Right ventricle myocardium inferior (tissue), 1 donor: ENCODE data around the gene STEAP3. TPM values are rescaled to one million over a fixed set of nuclear protein-coding genes. Genes with fewer than 3 reads are reported as not detected.

Source experiments
- ATAC-seq: fragments of 200-7000 bp; cut with Tn5 transposase; one replicate; pipeline ENCODE4 v1.9.1; 2020; ENCODE audit warnings: mild to moderate bottlenecking, moderate library complexity
- DNase-seq: peaks from one replicate; pipeline ENCODE4 v3.0.0; 2021; ENCODE audit errors: missing footprints
- intact Hi-C: fragments of 100-400 bp; cut with DNase I; formaldehyde crosslinking; loops from one replicate; pipeline ENCODE4 v1.11.0; 2022
- total RNA-seq: library from RNA; stranded (reverse); fragmentation: NEBNext Ultra II Directional; extraction: Animal tissue kit (Norgen Biotek cat#: 25700); gene quantifications from one replicate; pipeline ENCODE4 v1.2.1, GENCODE V29; 2021
- donor health status: DM: no; HTN: yes; CAD: no; lungs with severe emphysema.

The STEAP3 gene
- total RNA-seq, 1 donor from 2014 or later = 12.9 TPM

GRCh38 chr2:119305497-119306195 lies 82.0 kb downstream of the STEAP3 start:
- ATAC-seq = peak; percentile 49
- intact Hi-C loops = no loop called here
- DNase-seq = no peak

DNA sequence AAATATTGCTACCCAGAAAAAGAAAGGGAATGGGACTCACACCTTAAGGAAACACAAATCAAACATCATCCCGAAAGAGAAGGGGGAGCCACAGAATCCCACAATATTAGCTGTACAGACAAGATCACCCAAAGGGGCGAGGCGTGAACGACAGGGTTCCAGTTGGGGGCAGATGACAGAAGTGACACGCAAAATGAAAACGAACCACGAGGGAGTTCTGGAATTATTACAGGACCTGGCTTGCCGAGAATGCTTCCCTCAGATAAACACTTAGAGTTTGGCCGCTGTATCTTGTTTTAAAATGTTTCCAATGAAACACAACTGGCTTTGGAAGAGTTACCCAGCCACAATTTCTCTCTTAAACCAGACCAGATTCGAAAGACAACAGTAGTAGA lies 82.6 kb downstream of the STEAP3 start:
- ATAC-seq (peak; percentile 58), DNase-seq (no peak)
- intact Hi-C loops = no loop called here

GRCh38 chr2:119307419-119308140 lies 83.9 kb downstream of the STEAP3 start:
- DNase-seq (no peak), ATAC-seq (no peak)
- intact Hi-C loops = no loop called here

- ATAC-seq (no peak), DNase-seq (no peak)
- intact Hi-C loops = no loop called here
Measured at GRCh38 chr2:119308793-119309330, 85.2 kb downstream of the STEAP3 start.

DNA sequence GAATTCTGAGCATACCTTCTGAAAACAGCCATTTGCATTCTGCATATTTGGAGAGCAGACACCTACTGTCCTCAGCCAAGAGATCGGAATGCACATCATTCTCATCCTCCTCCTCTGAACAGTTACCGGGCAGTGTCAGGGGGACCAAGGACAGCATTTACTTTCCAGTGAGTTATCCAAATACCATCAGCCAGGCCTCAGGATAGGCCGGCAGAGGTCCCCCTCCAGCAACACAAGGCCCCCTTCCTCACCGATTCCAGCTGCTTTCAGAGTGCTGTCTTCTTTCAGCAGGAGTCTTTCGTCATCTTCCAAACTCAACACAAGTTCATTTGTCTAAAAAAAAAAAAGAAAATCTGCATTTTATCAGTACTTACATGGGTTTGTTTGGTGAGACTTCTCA lies 87.7 kb downstream of the STEAP3 start:
- intact Hi-C loops = loop anchor here (5.0 to 10.0 kb wide), 2 partner anchors 53 to 89 kb away; partner anchors contain the start of genes C2orf76, DBI and STEAP3
- ATAC-seq = no peak

GRCh38 chr2:119311831-119312230 lies 88.2 kb downstream of the STEAP3 start:
- intact Hi-C loops = loop anchor here (5.0 to 10.0 kb wide), 2 partner anchors 53 to 90 kb away; partner anchors contain the start of genes C2orf76, DBI and STEAP3
- no peak for ATAC-seq

More for the DNA sequence above, 87.7 kb downstream of the STEAP3 start:
- DNase-seq = no peak

More at GRCh38 chr2:119311831-119312230, 88.2 kb downstream of the STEAP3 start:
- no peak for DNase-seq

Other genes starting within 250 kb of the STEAP3 start
- gene C1QL2, start 65.1 kb upstream of the STEAP3 start, total RNA-seq = not detected
- 6.8 TPM for gene C2orf76, start 143.0 kb downstream of the STEAP3 start, total RNA-seq
- gene DBI, start 143.1 kb downstream of the STEAP3 start, total RNA-seq = 299 TPM
- 4.5 TPM for gene TMEM37, start 208.0 kb downstream of the STEAP3 start, total RNA-seq